SK-MEL-5 (cell line): ENCODE measurements around the gene MRPL1. TPM values are rescaled to one million over a fixed set of nuclear protein-coding genes. Genes with fewer than 3 reads are reported as not detected.

Experiments used
- DNase-seq: peaks from one replicate; pipeline ENCODE4 v3.0.0-alpha.2; 2016; ENCODE audit warnings: low read depth, low spot score
- in situ Hi-C: cut with HindIII; loops from 2 replicates; pipeline ENCODE4 v1.10.0; 2016; ENCODE audit warnings: low sequenced_read_pairs, high pct_unique_total_duplicates, low pct_unique_long_range_greater_than_20kb
- total RNA-seq: library from RNA; depleted of rRNA; stranded (reverse); fragments of >200 nt; shearing (Covaris generic); gene quantifications from 2 replicates; pipeline ENCODE4 v1.2.3, GENCODE V29; 2014

Gene MRPL1
- total RNA-seq, 1 experiment from 2014 or later, result 24.0 TPM

DNA sequence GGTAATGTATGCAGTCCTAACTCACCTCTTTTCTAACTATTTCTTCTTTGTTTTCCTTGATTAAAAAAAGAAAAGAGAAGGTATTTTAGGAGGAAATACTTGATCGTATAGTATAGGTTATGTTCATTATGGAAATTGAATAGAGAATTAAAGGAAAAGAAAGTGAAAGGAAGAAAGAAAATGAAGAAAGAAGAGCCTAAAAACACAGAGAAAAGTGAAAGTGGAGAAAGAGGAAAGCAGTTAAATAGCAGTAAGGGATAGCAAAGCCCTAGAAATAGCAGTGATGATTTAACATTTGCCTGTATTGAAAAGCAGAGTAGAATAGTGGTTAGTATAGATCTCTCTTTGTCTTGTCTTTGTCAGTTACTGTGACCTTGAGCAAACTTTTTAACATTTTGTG lies 37.0 kb downstream of the MRPL1 start:
- DNase-seq, result no peak

DNA sequence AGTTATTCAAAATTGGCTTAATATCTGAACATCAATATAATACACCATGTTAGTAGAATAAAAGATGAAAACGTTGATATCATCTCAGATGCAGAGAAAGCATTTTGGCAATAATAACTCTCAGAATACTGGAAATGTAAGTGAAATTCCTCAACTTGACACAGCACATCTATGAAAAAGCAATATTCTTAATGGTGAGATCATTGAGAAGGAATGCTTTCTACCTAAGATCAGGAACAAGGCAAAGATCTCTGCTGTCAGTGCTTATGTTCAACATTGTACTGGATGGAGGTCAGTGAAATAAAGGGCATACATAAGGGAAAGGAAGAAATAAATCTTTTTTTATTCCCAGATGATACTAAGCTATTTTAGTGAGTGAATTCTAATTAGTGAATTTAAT lies 40.6 kb downstream of the MRPL1 start:
- in situ Hi-C loops, result no loop called here
- no peak for DNase-seq

More for the DNA sequence above, 37.0 kb downstream of the MRPL1 start:
- in situ Hi-C loops, result no loop called here

DNA sequence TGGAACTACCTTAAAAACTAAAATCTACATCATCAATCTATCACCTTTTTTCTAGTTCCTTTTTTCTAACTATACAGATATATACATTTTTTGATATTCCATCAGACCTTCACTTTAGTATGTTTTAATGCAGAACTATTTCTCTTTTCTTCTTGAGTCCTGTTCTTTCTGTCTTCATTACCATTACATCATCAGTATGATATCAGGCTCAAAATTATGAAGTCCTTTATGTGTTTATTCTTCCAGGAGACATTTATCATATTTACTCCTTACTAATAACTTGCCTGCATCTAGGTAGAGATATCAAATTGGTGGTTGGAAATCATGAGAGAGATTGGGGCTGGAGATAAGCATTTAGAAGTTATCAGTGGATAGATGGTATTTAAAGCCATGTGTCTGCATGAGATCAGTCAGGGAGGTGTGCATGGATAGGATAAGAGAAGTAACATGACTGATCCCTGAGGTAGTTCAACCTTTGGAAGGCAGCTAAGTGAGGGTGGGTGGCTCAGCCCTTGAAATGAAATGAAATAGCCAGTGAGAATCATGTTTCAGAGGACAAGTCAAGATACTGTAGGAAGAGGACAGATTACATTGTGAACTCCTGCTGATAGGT lies 43.1 kb downstream of the MRPL1 start:
- no peak for DNase-seq
- in situ Hi-C loops, result no loop called here

DNA sequence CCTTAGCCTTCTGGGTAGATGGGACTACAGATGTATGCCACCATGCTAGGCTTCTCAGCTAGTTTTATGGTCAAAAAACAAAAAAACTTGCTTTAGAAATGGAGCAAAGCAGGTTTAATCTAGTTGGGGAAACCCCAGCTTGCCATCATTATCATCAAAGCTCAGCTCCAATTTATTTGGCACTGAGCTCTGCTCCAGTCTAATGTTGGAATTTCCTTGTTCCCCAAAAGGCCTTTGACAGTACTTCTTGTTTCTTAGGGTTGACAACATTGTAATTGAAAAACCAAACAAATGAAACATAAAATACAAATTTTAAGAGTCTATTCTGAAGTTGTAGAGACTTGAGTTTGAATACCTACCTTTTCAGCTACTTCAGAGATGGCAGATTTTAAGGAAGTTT lies 48.0 kb downstream of the MRPL1 start:
- DNase-seq, result no peak
- in situ Hi-C loops, result no loop called here

DNA sequence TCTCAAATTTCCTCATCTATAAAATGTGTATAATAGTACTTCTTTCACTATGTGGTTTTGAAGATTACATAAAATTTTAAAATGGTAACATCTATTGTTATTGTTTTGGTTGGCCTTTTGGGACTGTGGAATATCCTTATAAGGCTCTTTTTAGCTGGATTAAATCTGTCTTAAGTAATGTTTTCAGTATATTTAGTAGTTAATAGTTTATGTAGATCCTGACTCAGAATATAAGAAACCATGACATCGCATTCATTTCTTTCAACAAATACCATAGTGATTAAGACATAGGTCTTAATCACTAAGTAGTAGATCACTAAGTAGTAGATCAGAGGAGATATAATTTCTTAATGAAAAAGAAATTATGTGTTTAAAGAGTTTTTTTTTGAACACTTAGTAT lies 48.5 kb downstream of the MRPL1 start:
- in situ Hi-C loops, result no loop called here
- no peak for DNase-seq

DNA sequence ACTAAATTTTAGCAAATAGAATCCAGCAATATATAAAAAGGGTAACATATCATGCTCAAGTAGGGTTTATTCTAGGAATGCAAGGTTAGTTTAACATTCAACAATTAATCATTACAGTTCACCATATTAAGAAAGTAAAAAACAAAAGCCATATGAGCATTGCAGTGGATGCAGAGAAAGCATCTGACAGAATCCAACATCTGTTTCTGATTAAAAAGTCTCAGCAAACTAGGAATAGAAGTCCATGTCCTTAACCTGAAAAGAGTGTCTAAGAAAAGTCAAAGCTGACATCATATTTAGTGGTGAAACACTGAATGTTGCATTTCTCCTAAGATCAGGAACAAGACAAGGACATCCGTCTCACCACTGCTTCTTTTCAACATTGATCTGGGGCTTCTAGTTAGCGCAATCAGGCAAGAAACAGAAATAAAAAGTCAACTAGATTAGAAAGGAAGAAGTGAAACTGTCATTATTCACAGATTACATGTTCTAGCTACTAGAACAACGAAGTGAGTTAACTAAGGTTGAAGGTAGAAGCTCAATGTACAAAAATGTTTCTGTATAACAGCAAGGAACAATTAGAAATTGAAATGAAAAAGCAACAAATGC lies 49.3 kb downstream of the MRPL1 start:
- in situ Hi-C loops, result no loop called here
- DNase-seq, result no peak

DNA sequence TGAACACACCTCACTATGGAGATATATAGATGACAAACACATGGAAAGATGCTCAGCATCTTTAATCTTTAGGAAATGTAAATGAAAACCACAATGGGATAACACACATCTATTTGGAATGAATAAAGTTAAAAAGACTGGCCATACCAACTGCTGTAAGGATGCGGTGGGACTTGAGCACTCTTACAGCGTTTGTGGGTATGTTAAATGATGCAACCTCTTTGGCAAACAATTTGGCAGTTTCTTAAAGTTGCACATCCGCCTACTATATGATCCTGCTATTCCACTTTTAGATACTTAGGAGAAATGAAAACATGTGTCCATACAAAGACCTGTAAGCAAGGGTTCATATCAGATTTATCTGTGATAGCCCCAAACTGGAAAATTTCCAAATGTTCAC lies 50.7 kb downstream of the MRPL1 start:
- in situ Hi-C loops, result no loop called here
- no peak for DNase-seq

DNA sequence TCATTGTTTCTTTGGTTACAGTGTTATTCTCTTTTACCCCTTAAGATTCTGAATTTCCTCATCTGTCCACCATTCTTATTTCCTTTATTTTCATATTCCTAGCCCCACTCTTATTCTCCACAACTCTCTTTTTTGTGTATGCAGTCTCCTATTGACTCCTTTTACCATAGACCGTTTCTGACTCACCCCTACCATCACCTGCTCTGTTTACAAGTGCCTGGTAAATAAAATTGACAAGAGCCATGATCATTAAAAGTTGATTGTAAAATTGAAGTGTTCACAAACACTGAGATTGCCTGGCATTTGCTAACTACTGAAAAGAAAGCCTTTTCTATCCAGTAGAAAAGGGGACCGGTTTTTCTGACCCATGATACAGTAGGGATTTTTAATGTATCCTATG lies 54.4 kb downstream of the MRPL1 start:
- in situ Hi-C loops, result no loop called here
- DNase-seq, result no peak

DNA sequence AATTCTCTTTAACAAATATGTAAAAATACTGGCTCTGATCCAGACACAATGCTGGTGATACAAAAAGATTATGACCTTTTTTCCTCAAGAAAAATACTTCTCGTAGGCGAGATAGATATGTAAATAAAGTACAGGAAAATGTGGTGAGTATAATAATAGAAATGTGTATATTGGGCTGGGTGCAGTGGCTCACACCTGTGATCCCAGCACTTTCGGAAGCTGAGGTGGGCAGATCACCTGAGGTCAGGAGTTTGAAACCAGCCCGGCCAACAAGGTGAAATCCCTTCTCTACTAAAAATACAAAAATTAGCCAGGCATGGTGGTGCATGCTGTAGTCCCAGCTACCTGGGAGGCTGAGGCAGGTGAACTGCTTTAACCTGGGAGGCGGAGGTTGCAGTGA lies 55.0 kb downstream of the MRPL1 start:
- no peak for DNase-seq
- in situ Hi-C loops, result no loop called here

DNA sequence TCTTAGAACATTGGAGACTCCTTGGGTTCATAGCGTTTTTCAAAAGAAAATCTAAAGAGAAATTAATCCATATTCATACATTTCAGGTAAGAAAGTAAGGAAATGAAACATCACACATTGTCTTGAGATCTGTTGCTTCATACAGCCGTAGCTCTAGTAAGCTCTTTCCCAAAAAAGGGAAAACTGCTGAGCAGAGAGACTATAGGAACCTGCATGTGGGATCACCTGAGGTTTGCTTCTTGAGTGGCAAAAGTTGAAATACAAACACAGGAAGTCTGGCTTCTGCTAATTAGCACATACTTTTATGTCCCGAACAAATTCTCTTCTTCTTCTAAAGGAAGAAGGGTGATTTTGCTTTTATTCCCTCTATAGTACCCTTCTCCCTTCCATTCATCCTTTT lies 57.7 kb downstream of the MRPL1 start:
- DNase-seq, result no peak
- in situ Hi-C loops, result no loop called here

DNA sequence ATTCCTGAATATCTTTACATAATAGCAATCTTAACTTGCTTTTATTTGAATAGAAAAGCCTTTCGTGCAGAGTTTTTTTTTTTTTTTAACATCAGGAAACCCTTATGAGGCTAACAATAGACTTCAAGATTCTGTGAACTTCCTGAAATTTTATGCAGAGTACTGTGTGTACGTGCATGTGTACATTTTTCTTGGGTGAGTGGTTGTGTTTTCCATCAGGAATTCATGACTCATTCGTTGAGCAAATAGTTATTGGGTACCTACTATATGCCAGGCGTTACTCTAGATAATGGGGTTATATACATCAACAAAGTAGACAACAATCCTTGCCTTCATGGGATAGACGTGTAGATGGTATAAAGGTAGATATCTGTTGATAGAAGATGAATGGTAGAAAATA lies 59.1 kb downstream of the MRPL1 start:
- in situ Hi-C loops, result no loop called here
- DNase-seq, result no peak

DNA sequence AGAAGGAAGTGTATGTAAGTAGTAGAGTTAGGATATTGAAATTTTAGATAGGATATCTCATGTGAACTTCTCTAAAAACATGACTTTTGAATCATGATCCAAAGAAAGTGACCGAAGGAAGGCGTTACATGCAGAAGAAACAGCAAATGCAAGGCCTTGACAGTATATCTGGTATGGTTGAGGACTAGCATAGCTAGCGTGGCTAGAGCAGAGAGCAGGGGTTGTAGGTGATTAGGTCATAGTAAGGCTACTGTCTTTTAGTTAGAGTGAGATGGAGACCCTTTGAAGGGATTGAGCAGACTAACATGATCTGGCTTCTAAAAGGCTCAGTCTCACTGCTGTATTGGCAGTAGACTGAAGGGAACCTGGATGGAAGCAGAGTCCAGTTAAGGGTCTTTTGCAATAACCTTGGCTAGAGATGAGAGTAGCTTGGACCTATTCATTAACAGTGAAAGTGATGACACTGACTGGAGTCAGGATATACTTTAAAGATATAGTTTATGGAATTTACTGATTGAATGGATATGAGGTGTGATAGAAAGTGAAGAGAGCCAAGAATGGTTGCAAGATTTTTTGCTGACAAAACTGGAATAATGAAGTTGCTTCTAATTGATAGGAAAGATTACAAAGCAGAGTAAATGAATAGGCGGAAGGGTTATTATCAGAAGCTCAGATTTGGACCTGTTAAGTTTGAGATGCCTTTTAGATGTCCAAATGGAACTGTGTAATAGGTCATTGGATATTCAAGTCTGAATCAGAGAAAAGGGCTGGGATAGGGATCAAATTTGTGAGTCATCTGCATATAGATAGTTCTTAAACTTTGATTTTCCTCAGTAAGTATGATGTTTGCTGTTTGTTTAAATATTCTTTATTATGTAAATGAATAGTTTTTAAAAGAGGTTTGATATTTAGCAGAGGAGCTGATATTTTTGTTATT lies 59.8 kb downstream of the MRPL1 start:
- no peak for DNase-seq
- in situ Hi-C loops, result no loop called here

DNA sequence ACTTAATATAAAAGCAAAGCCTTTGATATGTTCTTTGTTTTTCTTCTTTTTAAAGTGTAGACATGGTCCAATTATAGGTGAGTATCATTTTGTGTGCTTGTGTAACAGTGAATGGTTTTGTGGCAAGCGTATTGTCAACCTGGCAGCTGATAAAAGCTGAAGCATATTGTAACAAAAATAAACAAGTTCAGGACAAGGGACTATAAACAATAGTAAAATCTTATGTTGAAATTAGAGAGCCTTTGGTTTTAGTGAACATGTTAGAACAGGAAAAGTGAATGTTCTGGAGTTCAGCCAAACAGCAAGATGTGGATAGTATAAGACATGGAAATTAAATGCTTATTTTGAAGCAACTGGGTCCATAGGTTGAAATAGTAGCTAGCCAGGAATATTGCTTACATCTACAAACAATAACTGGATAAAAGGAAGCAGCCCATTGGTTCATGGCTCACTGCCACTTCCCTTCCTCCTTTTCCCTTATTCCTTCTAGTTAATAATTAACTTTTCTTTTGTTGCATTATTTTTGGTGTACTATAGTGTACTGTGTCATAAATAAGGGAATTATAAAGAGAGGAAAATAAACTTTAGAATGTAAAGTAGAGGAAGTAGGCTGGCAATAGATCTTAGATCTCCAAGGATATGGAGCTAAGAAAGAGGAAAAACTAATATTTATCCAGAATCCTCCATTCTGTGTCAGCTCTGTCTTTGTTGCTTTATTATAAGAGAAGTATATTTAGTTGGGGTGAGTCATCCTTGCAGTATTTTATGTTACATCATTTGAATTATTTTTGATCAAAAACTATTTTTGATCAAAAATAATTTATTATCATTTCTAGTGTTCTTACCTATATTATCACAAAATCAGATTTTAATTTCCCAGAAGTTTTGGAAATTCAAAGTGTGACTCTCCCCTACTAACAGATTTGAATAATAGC lies 65.6 kb downstream of the MRPL1 start:
- in situ Hi-C loops, result no loop called here
- no peak for DNase-seq

DNA sequence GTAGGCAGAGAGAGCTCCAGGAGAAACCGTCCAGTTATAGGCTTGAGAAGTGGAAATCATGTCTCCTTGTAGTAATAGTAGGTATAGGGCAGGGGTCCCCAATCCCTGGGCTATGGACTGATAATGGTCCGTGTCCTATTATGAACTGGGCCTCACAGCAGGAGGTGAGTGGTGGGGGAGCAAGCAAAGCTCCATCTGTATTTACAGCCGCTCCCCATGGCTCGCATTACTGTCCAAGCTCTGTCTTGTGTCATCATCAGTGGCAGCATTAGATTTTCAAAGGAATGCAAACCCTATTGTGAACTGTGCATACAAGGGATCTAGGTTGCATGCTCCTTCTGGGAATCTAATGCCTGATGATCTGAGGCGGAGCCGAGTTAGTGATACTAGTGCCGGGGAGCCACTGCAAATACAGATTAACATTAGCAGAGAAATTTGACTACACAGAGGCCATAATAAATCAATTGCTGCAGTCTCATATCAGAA lies 67.6 kb downstream of the MRPL1 start:
- in situ Hi-C loops, result no loop called here
- DNase-seq, result no peak

DNA sequence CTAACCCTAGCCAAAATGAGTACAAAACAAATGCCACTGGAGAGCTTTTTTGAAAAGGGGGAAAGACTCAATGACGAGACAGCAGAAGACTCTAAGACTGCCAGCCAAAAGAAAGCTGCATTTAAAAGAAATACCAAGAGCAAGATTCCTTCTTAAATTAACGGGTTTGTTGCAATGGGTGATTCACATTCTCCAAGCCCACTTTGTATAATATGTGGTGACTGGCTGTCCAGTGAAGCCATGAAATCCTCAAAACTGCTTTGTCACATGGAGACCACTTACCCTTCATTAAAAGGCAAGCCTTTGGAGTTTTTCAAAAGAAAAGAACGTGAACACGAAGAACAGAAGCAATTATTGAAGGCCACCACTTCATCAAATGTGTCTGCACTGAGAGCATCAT lies 68.2 kb downstream of the MRPL1 start:
- in situ Hi-C loops, result no loop called here
- no peak for DNase-seq

DNA sequence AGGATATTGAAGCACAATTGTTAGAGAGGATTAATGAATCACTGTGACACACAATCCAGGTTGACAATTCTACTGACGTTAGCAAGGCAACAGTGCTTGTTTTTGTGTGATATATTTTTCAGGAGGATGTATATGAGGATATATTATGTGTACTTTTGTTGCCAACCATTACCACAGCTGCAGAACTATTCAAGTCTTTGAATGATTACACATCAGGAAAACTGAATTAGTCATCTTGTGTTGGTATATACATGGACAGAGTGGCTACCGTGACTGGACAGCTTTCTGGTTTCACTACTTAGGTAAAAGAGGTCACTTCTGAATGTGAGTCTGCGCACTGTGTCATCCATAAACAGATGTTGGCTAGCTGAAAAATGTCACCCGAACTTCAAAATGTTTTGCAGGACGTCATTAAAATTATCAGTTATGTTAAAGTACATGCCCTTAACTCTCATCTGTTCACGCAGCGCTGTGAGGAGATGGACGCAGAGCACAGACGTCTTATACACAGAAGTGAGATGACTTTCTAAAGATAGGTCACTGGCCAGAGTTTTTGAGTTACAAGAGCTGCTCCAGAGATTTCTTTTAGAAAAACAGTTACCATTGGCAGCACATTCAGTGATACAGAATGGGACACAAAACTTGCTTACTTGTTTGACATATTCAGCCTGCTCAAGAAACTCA lies 69.0 kb downstream of the MRPL1 start:
- in situ Hi-C loops, result no loop called here
- no peak for DNase-seq

DNA sequence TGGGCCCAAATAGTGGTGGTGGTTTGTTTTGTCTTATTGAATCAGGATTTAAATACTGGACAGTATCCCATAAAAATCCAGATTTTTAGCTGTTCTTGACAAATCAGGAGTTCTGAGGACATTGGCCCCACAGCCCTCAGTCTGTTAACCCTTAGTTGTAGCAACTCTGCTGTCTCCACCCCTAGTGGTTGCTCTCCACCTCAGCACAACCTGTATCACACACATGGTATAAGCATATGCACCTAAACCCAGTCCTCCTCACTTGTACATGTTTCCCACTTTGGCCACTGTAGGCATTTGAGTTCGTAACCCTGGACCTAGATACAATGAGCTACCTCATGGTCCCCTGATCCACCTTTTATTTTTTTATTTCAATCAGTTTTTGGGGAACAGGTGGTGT lies 75.9 kb downstream of the MRPL1 start:
- in situ Hi-C loops, result no loop called here
- DNase-seq, result no peak
